Heart left ventricle (tissue), 16 donors: ENCODE results near the gene AOC2. TPM values are rescaled to one million over a fixed set of nuclear protein-coding genes. Genes with fewer than 3 reads are reported as not detected.
A peak's percentile ranks its signal among the peaks of the same experiment; 100 is the strongest.

ENCODE experiments used
- ATAC-seq, 4 donors: fragments of 200-7000 bp; cut with Tn5 transposase; one replicate each; pipeline ENCODE4 v1.9.1; 2020 to 2022; ENCODE audit warnings: moderate library complexity in 4 of 4, mild to moderate bottlenecking in 3 of 4, moderate number of reproducible peaks in 1 of 4
- DNase-seq, 5 donors: peaks; one replicate each; pipeline ENCODE4 v3.0.0-alpha.2; 2020
- H3K27ac ChIP-seq, 12 donors: fragments of 200-600 bp; sonication (generic) in 4 of 12; one replicate each; pipeline versions ENCODE4 v1.5.0 to v1.8.0; 2016 to 2022; ENCODE audit warnings: mild to moderate bottlenecking in 2 of 12
- H3K27me3 ChIP-seq, 9 donors: fragments of 200-600 bp; sonication (generic) in 2 of 9; one replicate each; pipeline versions ENCODE4 v1.5.1 to v1.8.0; 2016 to 2022; ENCODE audit warnings: mild to moderate bottlenecking in 3 of 9
- H3K36me3 ChIP-seq, 9 donors: fragments of 200-600 bp; sonication (generic) in 2 of 9; one replicate each; pipeline versions ENCODE4 v1.5.0 to v1.8.0; 2018 to 2022; ENCODE audit warnings: mild to moderate bottlenecking in 2 of 9
- H3K4me1 ChIP-seq, 12 donors: fragments of 200-600 bp; sonication (generic) in 4 of 12; one replicate each; pipeline versions ENCODE4 v1.5.0 to v1.8.0; 2016 to 2022; ENCODE audit warnings: mild to moderate bottlenecking in 3 of 12
- H3K4me3 ChIP-seq, 12 donors: fragments of 200-600 bp; sonication (generic) in 4 of 12; one replicate each; pipeline versions ENCODE4 v1.5.0 to v1.8.0; 2017 to 2022; ENCODE audit warnings: mild to moderate bottlenecking in 9 of 12, moderate library complexity in 4 of 12
- H3K9me3 ChIP-seq, 12 donors: fragments of 200-600 bp; sonication (generic) in 4 of 12; one replicate each; pipeline versions ENCODE4 v1.5.0 to v1.8.0; 2016 to 2022; ENCODE audit warnings: mild to moderate bottlenecking in 1 of 12
- CTCF ChIP-seq, 12 donors: fragments of 200-600 bp; sonication (generic) in 4 of 12; IDR thresholded peaks; one replicate each; pipeline versions ENCODE4 v1.5.0 to v1.8.0; 2018 to 2022; ENCODE audit warnings: antibody characterized with exemption in 12 of 12, mild to moderate bottlenecking in 5 of 12
- POLR2A ChIP-seq, 2 donors: fragments of 450-650 bp; IDR thresholded peaks; one replicate each; pipeline ENCODE4 v1.6.1; 2017; ENCODE audit warnings: antibody characterized with exemption in 2 of 2, mild to moderate bottlenecking in 2 of 2, moderate library complexity in 2 of 2
- WGBS, 4 donors: extraction: QIAGEN DNeasy Blood & Tissue Kit in 2 of 4; methylation state at CpG; one replicate each; pipeline versions ENCODE4 v1.1.5 to v1.1.7; 2013 to 2018; 5-methylcytosine and 5-hydroxymethylcytosine counted together
- intact Hi-C, 10 donors: fragments of 100-400 bp; cut with DNase I; formaldehyde crosslinking; loops; one replicate each; pipeline versions ENCODE4 v1.11.1 to v1.14.2; 2022
- polyA plus RNA-seq, 2 donors: library from polyadenylated mRNA; stranded (reverse); fragments of 200-250 nt; gene quantifications; one replicate each; pipeline ENCODE4 v1.2.3, GENCODE V29; 2013
- total RNA-seq, 9 donors: library from RNA; depleted of rRNA in 2 of 9; stranded (reverse); fragments of >200 nt in 2 of 9; fragmentation: NEBNext Ultra II Directional in 3 of 9; extraction: Animal tissue kit (Norgen Biotek cat#: 25700) in 3 of 9; gene quantifications; one replicate each; pipeline versions ENCODE4 v1.1.0 to v1.2.4, GENCODE V29; 2016 to 2023
- donor health status: ischemic (EF 13 %, LVEDD 7.1; RV severe dilation, severe dysfunction).
- donor health status: healthy with polysubstance abuse.
- donor health status: DM: no; HTN: yes; CAD: no.
- donor health status: DM: no; HTN: no; CAD: no.
- donor health status: ischemic (EF 25% LVEDD 6.9; RV normal size, moderate dysfunction).
- donor health status: ischemic (EF 25% LVEDD 5.7; RV mildly dilated, moderate dysfunction).
- donor health status: healthy.
- donor health status: DM: yes; HTN: yes; CAD: no.
- donor health status: ischemic (EF 35%, LVEDD 5.7; RV mildly dilated, moderate dysfunction).
- donor health status: nonischemic (EF 11% LVEDD 7.7; RV severe dilation, severe dysfunction).
- donor health status: DM: yes; HTN: yes; CAD: no.
- donor health status: PGD.
- donor health status: ischemic (EF 29% LVEDD 5.4; RV normal size, mild dysfunction).
- donor health status: nonischemic (EF 23%, LVEDD 6.1; RV moderate dilation, normal function).

AOC2 gene
- total and polyA plus RNA-seq, 11 donors = 0.21 to 0.88 (median 0.44) TPM

- Histone ChIP-seq H3K4me3 (no peak overlapping the region), H3K36me3 (peaks cover 0 to 99% (median 90%) of the 10 kb centered on the region in 9 donors), H3K27me3 (no peaks in the 10 kb centered on the region), H3K27ac (no peak overlapping the region), H3K4me1 (peaks cover 0 to 22% (median 10%) of the 10 kb centered on the region in 12 donors), H3K9me3 (no peaks in the 10 kb centered on the region)
- DNase-seq (no peak), ATAC-seq (peak in 1 of 4 donors; percentile 7)
- TF ChIP-seq POLR2A (IDR thresholded peaks at IDR 0.05) = no peak
- no peak for TF ChIP-seq CTCF (IDR thresholded peaks at IDR 0.05)
- intact Hi-C loops = loop anchor here in 2 of 10 donors (5.0 to 10.0 kb wide), 2 partner anchors 96 to 103 kb away; no protein-coding TSS in a partner anchor
- 50 to 65% (median 55%) methylated on average over 1 of the region's 1 CpG for WGBS, 4 donors
These were observed 26.5 kb upstream of the AOC2 start for GRCh38 chr17:42817866-42818265.

GRCh38 chr17:42818379-42818778 is 26.0 kb upstream of the AOC2 start:
- Histone ChIP-seq H3K9me3 (no peaks in the 10 kb centered on the region), H3K4me3 (no peak overlapping the region), H3K4me1 (peaks cover 4 to 27% (median 15%) of the 10 kb centered on the region in 12 donors), H3K36me3 (peaks cover 0 to 95% (median 85%) of the 10 kb centered on the region in 9 donors), H3K27me3 (no peaks in the 10 kb centered on the region), H3K27ac (no peak overlapping the region)
- 58 to 73% (median 60%) methylated on average over 5 of the region's 5 CpGs for WGBS, 4 donors
- DNase-seq = no peak
- TF ChIP-seq CTCF (IDR thresholded peaks at IDR 0.05) = no peak
- no peak for TF ChIP-seq POLR2A (IDR thresholded peaks at IDR 0.05)
- intact Hi-C loops = loop anchor here in 2 of 10 donors (5.0 to 10.0 kb wide), 2 partner anchors 96 to 104 kb away; no protein-coding TSS in a partner anchor
- peak in 3 of 4 donors; percentile 21 to 41 (median 35) for ATAC-seq

GRCh38 chr17:42819939-42820535 is 24.3 kb upstream of the AOC2 start:
- H3K4me3 ChIP-seq = no peak overlapping the region

More at GRCh38 chr17:42819939-42820535, 24.3 kb upstream of the AOC2 start:
- H3K27ac ChIP-seq = no peak overlapping the region
- H3K27me3 ChIP-seq = no peaks in the 10 kb centered on the region
- TF ChIP-seq POLR2A (IDR thresholded peaks at IDR 0.05) (no peak), CTCF (IDR thresholded peaks at IDR 0.05) (peak; percentile 39 to 70 (median 62))
- no peaks in the 10 kb centered on the region for H3K9me3 ChIP-seq
- 26 to 35% (median 30%) methylated on average over 2 of the region's 2 CpGs for WGBS, 4 donors
- DNase-seq (peak; percentile 28 to 67 (median 44)), ATAC-seq (no peak)
- H3K36me3 ChIP-seq = peaks cover 0 to 78% (median 70%) of the 10 kb centered on the region in 9 donors
- intact Hi-C loops = loop anchor here in 9 of 10 donors (5.0 to 10.0 kb wide), 5 partner anchors 45 to 105 kb away; partner anchors contain the start of genes VPS25 (in 2 of the 9) and EZH1 (in 1 of the 9)
- peaks cover 6 to 28% (median 16%) of the 10 kb centered on the region in 12 donors for H3K4me1 ChIP-seq
